Fibroblast of mammary gland (primary cell): ENCODE results near the gene FGF2.

Experiments
- DNase-seq: peaks from one replicate; pipeline ENCODE4 v3.0.0-alpha.2; 2010; ENCODE audit warnings: low read depth
- H3K4me3 ChIP-seq: 2 replicates; pipeline ENCODE4 v1.5.1; 2011; ENCODE audit warnings: low read depth, mild to moderate bottlenecking, low read length, moderate library complexity; ENCODE audit not compliant: control insufficient read depth
- CTCF ChIP-seq: conservative IDR thresholded peaks from 2 replicates; pipeline ENCODE4 v1.5.1; 2011; ENCODE audit warnings: low read depth, low read length, inconsistent platforms; ENCODE audit not compliant: control insufficient read depth, insufficient read depth

The FGF2 gene

GRCh38 chr4:122899682-122900081, 73.1 kb downstream of the FGF2 start:
- DNase-seq: no peak
- no peak for TF ChIP-seq CTCF
- no peak overlapping the region for H3K4me3 ChIP-seq

GRCh38 chr4:122900314-122900713, 73.7 kb downstream of the FGF2 start:
- DNase-seq: no peak
- no peak overlapping the region for H3K4me3 ChIP-seq
- no peak for TF ChIP-seq CTCF

- DNase-seq: no peak
- no peak for TF ChIP-seq CTCF
- no peak overlapping the region for H3K4me3 ChIP-seq
Measured at GRCh38 chr4:122901247-122902010, 74.8 kb downstream of the FGF2 start.

- H3K4me3 ChIP-seq: no peak overlapping the region
- no peak for TF ChIP-seq CTCF
- DNase-seq: no peak
Measured at GRCh38 chr4:122903766-122904288, 77.2 kb downstream of the FGF2 start.

GRCh38 chr4:122906859-122907305, 80.3 kb downstream of the FGF2 start:
- TF ChIP-seq CTCF: no peak
- H3K4me3 ChIP-seq: no peak overlapping the region
- DNase-seq: no peak

- no peak overlapping the region for H3K4me3 ChIP-seq
- DNase-seq: no peak
- TF ChIP-seq CTCF: no peak
Measured at GRCh38 chr4:122908223-122908622, 81.6 kb downstream of the FGF2 start.
